ENCODE data around the gene GPR45.

GRCh38 chr2:105224444-105224843 is 17.1 kb upstream of the GPR45 start:
- TF ChIP-seq CTCF (IDR thresholded peaks at IDR 0.05) (no peak), POLR2A (IDR thresholded peaks at IDR 0.05) (no peak)

Measured in body of pancreas (tissue), 4 donors.